Measurements from ENCODE around the gene RAPGEF4.

- TF ChIP-seq POLR2A (IDR thresholded peaks at IDR 0.05) = no peak
- no peak for TF ChIP-seq CTCF (IDR thresholded peaks at IDR 0.05)
Measured at GRCh38 chr2:172858473-172858745, 122.8 kb downstream of the RAPGEF4 start.
